Heart right ventricle (tissue), 16 donors: ENCODE data around the gene CSNK1A1. TPM values are rescaled to one million over a fixed set of nuclear protein-coding genes. Genes with fewer than 3 reads are reported as not detected.

Experiments
- ATAC-seq, 8 donors: fragments of 200-7000 bp; cut with Tn5 transposase; one replicate each; pipeline ENCODE4 v1.9.1; 2020; ENCODE audit warnings: mild to moderate bottlenecking in 8 of 8, moderate library complexity in 8 of 8, moderate number of reproducible peaks in 1 of 8
- DNase-seq, 2 donors: peaks; one replicate each; pipeline ENCODE4 v3.0.0-alpha.2; 2020
- H3K27ac ChIP-seq, 10 donors: fragments of 200-600 bp; sonication (generic) in 2 of 10; one replicate each; pipeline versions ENCODE4 v1.5.0 to v1.8.0; 2020 to 2022; ENCODE audit warnings: mild to moderate bottlenecking in 3 of 10
- H3K27me3 ChIP-seq, 7 donors: fragments of 200-600 bp; one replicate each; pipeline ENCODE4 v1.8.0; 2021 to 2022; ENCODE audit warnings: mild to moderate bottlenecking in 2 of 7
- H3K36me3 ChIP-seq, 9 donors: fragments of 200-600 bp; sonication (generic) in 1 of 9; one replicate each; pipeline versions ENCODE4 v1.5.0 to v1.8.0; 2020 to 2022; ENCODE audit warnings: mild to moderate bottlenecking in 2 of 9
- H3K4me1 ChIP-seq, 9 donors: fragments of 200-600 bp; sonication (generic) in 1 of 9; one replicate each; pipeline versions ENCODE4 v1.5.0 to v1.8.0; 2020 to 2022; ENCODE audit warnings: mild to moderate bottlenecking in 4 of 9
- H3K4me3 ChIP-seq, 10 donors: fragments of 200-600 bp; sonication (generic) in 2 of 10; one replicate each; pipeline versions ENCODE4 v1.5.0 to v1.8.0; 2020 to 2022; ENCODE audit warnings: mild to moderate bottlenecking in 7 of 10, moderate library complexity in 2 of 10
- H3K9me3 ChIP-seq, 11 donors: fragments of 200-600 bp in 10 of 11; sonication (generic) in 2 of 11; one replicate each; pipeline versions ENCODE4 v1.5.0 to v1.8.0; 2013 to 2022; ENCODE audit warnings: mild to moderate bottlenecking in 2 of 11, control low read depth in 1 of 11, moderate library complexity in 1 of 11
- whole genome bisulfite sequencing, 2 donors: extraction: QIAGEN DNeasy Blood & Tissue Kit; methylation state at CpG; one replicate each; pipeline ENCODE4 v1.1.7; 2013; ENCODE audit warnings: inconsistent platforms in 1 of 2; 5-methylcytosine and 5-hydroxymethylcytosine counted together
- intact Hi-C, 10 donors: fragments of 100-400 bp; cut with DNase I; formaldehyde crosslinking; loops; one replicate each; pipeline versions ENCODE4 v1.11.1 to v1.14.2; 2022
- polyA plus RNA-seq, 2 donors: library from polyadenylated mRNA; stranded (reverse); fragments of 200-250 nt; gene quantifications; one replicate each; pipeline ENCODE4 v1.2.3, GENCODE V29; 2013
- total RNA-seq, 10 donors: library from RNA; stranded (reverse); fragmentation: NEBNext Ultra II Directional in 3 of 10; extraction: Animal tissue kit (Norgen Biotek cat#: 25700) in 3 of 10; gene quantifications; one replicate each; pipeline versions ENCODE4 v1.2.1 to v1.2.4, GENCODE V29; 2021 to 2023
- TF ChIP-seq, protein P1 (sequence below), 9 donors: fragments of 200-600 bp; sonication (generic) in 2 of 9; IDR thresholded peaks; one replicate each; pipeline versions ENCODE4 v1.5.0 to v1.8.0; 2021 to 2022; ENCODE audit warnings: antibody characterized with exemption in 9 of 9, mild to moderate bottlenecking in 5 of 9, moderate library complexity in 1 of 9
- donor health status: Arrhythmogenic right ventricular cardiomyopathy.
- donor health status: ischemic (EF 13 %, LVEDD 7.1; RV severe dilation, severe dysfunction).
- donor health status: healthy with polysubstance abuse.
- donor health status: DM: no; HTN: yes; CAD: no.
- donor health status: DM: no; HTN: no; CAD: no.
- donor health status: ischemic (EF 25% LVEDD 6.9; RV normal size, moderate dysfunction).
- donor health status: ischemic (EF 25% LVEDD 5.7; RV mildly dilated, moderate dysfunction).
- donor health status: healthy.
- donor health status: DM: yes; HTN: yes; CAD: no.
- donor health status: Ischemic cardiomyopathy.
- donor health status: ischemic (EF 35%, LVEDD 5.7; RV mildly dilated, moderate dysfunction).
- donor health status: nonischemic (EF 11% LVEDD 7.7; RV severe dilation, severe dysfunction).
- donor health status: DM: yes; HTN: yes; CAD: no.
- donor health status: PGD.
- donor health status: ischemic (EF 29% LVEDD 5.4; RV normal size, mild dysfunction).
- donor health status: nonischemic (EF 23%, LVEDD 6.1; RV moderate dilation, normal function).

The CSNK1A1 gene
- total and polyA plus RNA-seq, 12 donors: 47.9 to 363 (median 212) TPM

- Histone ChIP-seq H3K9me3 (no peaks in the 10 kb centered on the region), H3K27ac (peak overlapping the region in 2 of 10 donors; percentile 6 to 49), H3K4me3 (no peak overlapping the region), H3K4me1 (peaks cover 20 to 100% (median 90%) of the 10 kb centered on the region in 9 donors), H3K27me3 (no peaks in the 10 kb centered on the region), H3K36me3 (peaks cover 0 to 41% (median under 1%) of the 10 kb centered on the region in 9 donors)
- ATAC-seq (no peak), DNase-seq (no peak)
- 46 to 58% methylated on average over 4 of the region's 4 CpGs for WGBS, 2 donors
- intact Hi-C loops: no loop called here
- TF ChIP-seq, protein P1, sequence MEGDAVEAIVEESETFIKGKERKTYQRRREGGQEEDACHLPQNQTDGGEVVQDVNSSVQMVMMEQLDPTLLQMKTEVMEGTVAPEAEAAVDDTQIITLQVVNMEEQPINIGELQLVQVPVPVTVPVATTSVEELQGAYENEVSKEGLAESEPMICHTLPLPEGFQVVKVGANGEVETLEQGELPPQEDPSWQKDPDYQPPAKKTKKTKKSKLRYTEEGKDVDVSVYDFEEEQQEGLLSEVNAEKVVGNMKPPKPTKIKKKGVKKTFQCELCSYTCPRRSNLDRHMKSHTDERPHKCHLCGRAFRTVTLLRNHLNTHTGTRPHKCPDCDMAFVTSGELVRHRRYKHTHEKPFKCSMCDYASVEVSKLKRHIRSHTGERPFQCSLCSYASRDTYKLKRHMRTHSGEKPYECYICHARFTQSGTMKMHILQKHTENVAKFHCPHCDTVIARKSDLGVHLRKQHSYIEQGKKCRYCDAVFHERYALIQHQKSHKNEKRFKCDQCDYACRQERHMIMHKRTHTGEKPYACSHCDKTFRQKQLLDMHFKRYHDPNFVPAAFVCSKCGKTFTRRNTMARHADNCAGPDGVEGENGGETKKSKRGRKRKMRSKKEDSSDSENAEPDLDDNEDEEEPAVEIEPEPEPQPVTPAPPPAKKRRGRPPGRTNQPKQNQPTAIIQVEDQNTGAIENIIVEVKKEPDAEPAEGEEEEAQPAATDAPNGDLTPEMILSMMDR (IDR thresholded peaks at IDR 0.05): no peak
These were observed 22.8 kb downstream of the CSNK1A1 start for GRCh38 chr5:149528281-149529060.

GRCh38 chr5:149526845-149527590, 24.2 kb downstream of the CSNK1A1 start:
- no peaks in the 10 kb centered on the region for H3K9me3 ChIP-seq
- WGBS, 2 donors: 20 to 26% methylated on average over 12 of the region's 12 CpGs
- peak in 7 of 8 donors; percentile 33 to 45 (median 38) for ATAC-seq

GRCh38 chr5:149521739-149522685, 29.2 kb downstream of the CSNK1A1 start:
- intact Hi-C loops: loop anchor here in 1 of 10 donors (5.0 kb wide), 1 partner anchor 340 kb away; no protein-coding TSS in a partner anchor
- 74 to 79% methylated on average over 15 of the region's 15 CpGs for WGBS, 2 donors

More at GRCh38 chr5:149526845-149527590, 24.2 kb downstream of the CSNK1A1 start:
- DNase-seq: no peak
- peak overlapping the region in 9 of 10 donors; percentile 26 to 69 (median 44) for H3K27ac ChIP-seq
- peaks cover 20 to 100% (median 86%) of the 10 kb centered on the region in 9 donors for H3K4me1 ChIP-seq
- H3K36me3 ChIP-seq: peaks cover 0 to 41% (median 6%) of the 10 kb centered on the region in 9 donors
- H3K4me3 ChIP-seq: no peak overlapping the region
- intact Hi-C loops: no loop called here
- no peaks in the 10 kb centered on the region for H3K27me3 ChIP-seq
- TF ChIP-seq, protein P1 (IDR thresholded peaks at IDR 0.05): no peak

More at GRCh38 chr5:149521739-149522685, 29.2 kb downstream of the CSNK1A1 start:
- Histone ChIP-seq H3K9me3 (no peaks in the 10 kb centered on the region), H3K27me3 (no peaks in the 10 kb centered on the region), H3K4me1 (peaks cover 3 to 100% (median 85%) of the 10 kb centered on the region in 9 donors), H3K4me3 (no peak overlapping the region), H3K27ac (peak overlapping the region in 1 of 10 donors; percentile 38), H3K36me3 (peaks cover 0 to 72% (median 9%) of the 10 kb centered on the region in 9 donors)
- ATAC-seq: peak in 1 of 8 donors; percentile 32
- no peak for DNase-seq
- TF ChIP-seq, protein P1 (IDR thresholded peaks at IDR 0.05): no peak
